GM21367 (cell line): ENCODE data around the gene ROCK1.
"Not testable (repeated sequence)": the region's sequence is repeated elsewhere in the genome, so short reads cannot be mapped to it uniquely, and the experiment has no call there.

Experiments
- ATAC-seq: cut with Tn5 transposase; IDR thresholded peaks from one replicate; pipeline ENCODE4 v1.9.1; 2021; ENCODE audit not compliant: unreplicated experiment

The ROCK1 gene

GRCh38 chr18:21056545-21056944 is 55.1 kb downstream of the ROCK1 start:
- no peak for ATAC-seq

- ATAC-seq = no peak
Measured at GRCh38 chr18:21054252-21054821, 57.3 kb downstream of the ROCK1 start.

GRCh38 chr18:21053127-21053526 is 58.5 kb downstream of the ROCK1 start:
- ATAC-seq = no peak

- ATAC-seq = no peak
Measured at GRCh38 chr18:21052385-21052784, 59.2 kb downstream of the ROCK1 start.

- no peak for ATAC-seq
Measured at GRCh38 chr18:21051620-21052019, 60.0 kb downstream of the ROCK1 start.

- ATAC-seq = no peak
Measured at GRCh38 chr18:21049306-21049705, 62.3 kb downstream of the ROCK1 start.

GRCh38 chr18:21047126-21047525 is 64.5 kb downstream of the ROCK1 start:
- no peak for ATAC-seq

- ATAC-seq = no peak
Measured at GRCh38 chr18:21040466-21040865, 71.1 kb downstream of the ROCK1 start.

- no peak for ATAC-seq
Measured at GRCh38 chr18:21038201-21038600, 73.4 kb downstream of the ROCK1 start.

- ATAC-seq = no peak
Measured at GRCh38 chr18:21031845-21032244, 79.8 kb downstream of the ROCK1 start.

DNA sequence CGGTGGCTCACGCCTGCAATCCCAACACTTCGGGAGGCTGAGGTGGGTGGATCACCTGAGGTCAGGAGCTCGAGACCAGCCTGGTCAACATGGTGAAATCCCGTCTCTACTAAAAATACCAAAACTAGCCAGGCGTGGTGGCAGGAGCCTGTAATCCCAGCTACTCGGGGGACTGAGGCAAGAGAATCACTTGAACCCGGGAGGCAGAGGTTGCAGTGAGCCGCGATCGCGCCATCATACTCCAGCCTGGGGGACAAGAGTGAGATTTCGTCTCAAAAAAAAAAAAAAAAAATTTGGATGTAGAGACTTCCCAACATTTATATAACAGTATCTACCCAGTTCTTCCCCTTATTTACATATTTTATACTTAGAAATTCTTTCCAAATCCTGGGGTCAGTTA is 93.4 kb downstream of the ROCK1 start:
- ATAC-seq = not testable (repeated sequence)

GRCh38 chr18:21012308-21012707 is 99.3 kb downstream of the ROCK1 start:
- ATAC-seq = no peak

DNA sequence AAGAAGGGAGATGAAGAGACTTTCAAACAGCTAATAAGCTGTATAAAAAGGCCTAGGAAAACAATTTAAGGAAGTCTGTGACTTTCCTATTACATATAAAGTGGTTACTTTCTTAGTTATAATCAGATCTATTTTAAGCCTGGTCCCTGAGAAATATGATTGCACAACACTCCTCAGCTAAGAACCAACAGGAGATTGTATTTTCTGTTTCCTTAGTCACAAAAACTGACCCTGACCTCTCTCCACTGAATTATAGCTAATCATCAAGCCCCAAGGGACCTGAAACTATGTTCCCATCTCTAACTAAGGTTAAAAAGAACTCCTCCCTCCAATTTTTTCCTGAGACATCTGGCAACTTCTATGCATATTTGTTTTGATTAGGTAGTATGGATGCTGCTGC is 106.9 kb downstream of the ROCK1 start:
- ATAC-seq = no peak

DNA sequence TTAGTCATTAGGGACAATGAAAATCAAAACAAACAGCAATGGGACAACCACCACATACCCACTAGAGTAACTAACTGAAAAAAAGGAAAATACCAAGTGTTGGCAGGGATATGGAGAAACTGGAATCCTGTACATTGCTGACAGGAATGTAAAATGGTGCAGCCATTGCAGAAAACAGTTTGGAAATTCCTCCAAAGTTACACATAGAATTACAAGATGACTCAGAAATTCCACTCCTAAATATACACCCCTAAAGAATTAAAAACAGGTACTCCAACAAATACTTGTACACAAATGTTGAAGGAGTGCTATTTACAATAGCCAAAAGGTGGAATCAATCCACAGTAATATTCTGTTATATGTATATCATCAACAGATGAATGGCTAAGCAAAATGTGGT is 110.9 kb downstream of the ROCK1 start:
- no peak for ATAC-seq

- no peak for ATAC-seq
Measured at GRCh38 chr18:20997371-20997770, 114.2 kb downstream of the ROCK1 start.

- no peak for ATAC-seq
Measured at GRCh38 chr18:20996418-20996817, 115.2 kb downstream of the ROCK1 start.

- no peak for ATAC-seq
Measured at GRCh38 chr18:20988726-20989125, 122.9 kb downstream of the ROCK1 start.

DNA sequence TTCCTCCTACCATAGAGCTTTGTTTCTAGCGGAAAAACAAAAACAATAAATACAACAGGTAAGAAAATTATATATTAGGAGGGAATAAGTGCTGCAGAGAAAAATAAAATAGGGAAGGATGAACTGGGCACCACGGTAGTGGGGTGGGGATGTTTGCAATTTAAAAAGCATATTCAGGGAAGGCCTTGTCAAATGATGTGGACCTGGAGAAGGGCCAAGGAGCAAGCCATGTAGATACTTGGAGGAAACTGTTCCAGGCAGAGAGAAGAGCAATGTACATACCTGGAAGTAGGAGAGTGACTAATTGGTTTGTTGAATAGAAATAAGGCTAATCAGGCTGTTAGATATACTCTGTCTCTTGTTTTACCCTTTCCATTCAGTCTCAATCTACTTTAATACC is 136.5 kb downstream of the ROCK1 start:
- no peak for ATAC-seq

- ATAC-seq = peak; percentile 68
Measured at GRCh38 chr18:20971886-20972267, 139.7 kb downstream of the ROCK1 start.

DNA sequence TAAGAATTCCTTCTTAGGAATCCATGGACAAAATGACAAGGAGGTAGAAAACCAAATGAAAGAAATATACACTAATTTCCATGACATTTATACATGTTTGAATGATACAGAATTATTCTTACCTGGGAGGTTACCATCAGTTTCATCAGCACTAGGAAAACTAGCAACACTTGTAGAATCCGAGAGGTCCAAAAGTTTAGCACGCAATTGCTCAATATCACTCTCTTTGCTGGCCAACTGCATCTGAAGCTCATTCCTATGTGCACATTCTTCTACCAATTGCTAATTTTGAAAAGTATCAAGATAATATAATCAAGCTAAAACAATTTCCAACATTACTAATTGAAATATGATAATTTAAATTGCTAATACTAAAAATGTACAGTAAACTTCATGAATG is 144.8 kb downstream of the ROCK1 start:
- no peak for ATAC-seq

GRCh38 chr18:20963027-20963426 is 148.6 kb downstream of the ROCK1 start:
- ATAC-seq = no peak

DNA sequence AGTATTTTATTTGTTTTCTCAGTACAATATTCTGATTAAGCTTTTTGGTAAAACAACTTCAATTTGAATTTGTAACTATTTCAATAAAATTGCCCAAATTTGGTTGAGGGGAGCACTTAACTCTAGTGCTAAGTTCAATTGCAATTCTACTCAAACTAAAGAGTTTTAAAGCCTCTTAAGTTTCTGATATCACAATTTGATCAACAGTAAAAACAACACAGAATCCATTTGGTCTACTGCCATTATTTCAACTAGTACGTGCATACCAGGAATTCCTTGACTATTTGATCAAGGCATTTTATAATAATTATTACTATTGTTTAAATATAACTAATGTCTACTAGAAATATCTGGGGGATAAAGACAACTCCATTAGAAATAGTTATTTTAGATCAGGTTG is 150.9 kb downstream of the ROCK1 start:
- no peak for ATAC-seq

DNA sequence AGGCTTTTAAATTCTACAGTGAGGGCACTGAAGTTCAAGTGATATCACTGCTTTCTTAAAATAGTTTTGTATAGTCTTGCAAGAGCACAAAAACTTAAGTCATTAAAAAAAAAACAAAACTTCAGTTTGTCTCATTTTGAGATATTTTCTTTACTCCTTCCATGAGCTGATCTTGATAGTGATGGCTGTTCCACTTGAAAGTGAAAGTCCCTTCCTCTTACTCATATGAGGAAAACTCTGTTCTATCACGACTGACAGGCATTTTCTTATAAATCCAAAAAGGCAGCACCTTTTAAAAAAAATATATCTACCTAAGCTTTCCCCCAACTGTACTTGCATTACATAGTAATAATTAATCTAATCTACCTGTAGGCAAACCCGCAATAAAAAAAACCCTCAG is 160.8 kb downstream of the ROCK1 start:
- not testable (repeated sequence) for ATAC-seq
